MG63 (cell line): ENCODE results near the gene GPATCH2L. TPM values are rescaled to one million over a fixed set of nuclear protein-coding genes. Genes with fewer than 3 reads are reported as not detected.

Experiments used
- DNase-seq: peaks from one replicate; pipeline ENCODE4 v3.0.0-alpha.2; 2020
- H3K27me3 ChIP-seq: fragments of 250-450 bp; sonication (Bioruptor Pico); 2 replicates; pipeline ENCODE4 v1.5.1; 2020; ENCODE audit warnings: mild to moderate bottlenecking, moderate library complexity
- H3K36me3 ChIP-seq: fragments of 250-450 bp; sonication (Bioruptor Pico); 2 replicates; pipeline ENCODE4 v1.5.1; 2020; ENCODE audit warnings: mild to moderate bottlenecking, moderate library complexity
- H3K4me3 ChIP-seq: fragments of 250-450 bp; sonication (Bioruptor Pico); 2 replicates; pipeline ENCODE4 v1.5.1; 2020; ENCODE audit warnings: mild to moderate bottlenecking, moderate library complexity
- H3K9me3 ChIP-seq: fragments of 250-450 bp; sonication (Bioruptor Pico); 2 replicates; pipeline ENCODE4 v1.5.1; 2020; ENCODE audit warnings: mild to moderate bottlenecking, moderate library complexity
- total RNA-seq: library from RNA; depleted of rRNA; stranded (reverse); fragments of >200 nt; shearing (Covaris generic); gene quantifications from 2 replicates; pipeline ENCODE4 v1.2.3, GENCODE V29; 2014; ENCODE audit warnings: low replicate concordance

GPATCH2L gene
- total RNA-seq, 1 experiment from 2014 or later: 17.5 TPM

DNA sequence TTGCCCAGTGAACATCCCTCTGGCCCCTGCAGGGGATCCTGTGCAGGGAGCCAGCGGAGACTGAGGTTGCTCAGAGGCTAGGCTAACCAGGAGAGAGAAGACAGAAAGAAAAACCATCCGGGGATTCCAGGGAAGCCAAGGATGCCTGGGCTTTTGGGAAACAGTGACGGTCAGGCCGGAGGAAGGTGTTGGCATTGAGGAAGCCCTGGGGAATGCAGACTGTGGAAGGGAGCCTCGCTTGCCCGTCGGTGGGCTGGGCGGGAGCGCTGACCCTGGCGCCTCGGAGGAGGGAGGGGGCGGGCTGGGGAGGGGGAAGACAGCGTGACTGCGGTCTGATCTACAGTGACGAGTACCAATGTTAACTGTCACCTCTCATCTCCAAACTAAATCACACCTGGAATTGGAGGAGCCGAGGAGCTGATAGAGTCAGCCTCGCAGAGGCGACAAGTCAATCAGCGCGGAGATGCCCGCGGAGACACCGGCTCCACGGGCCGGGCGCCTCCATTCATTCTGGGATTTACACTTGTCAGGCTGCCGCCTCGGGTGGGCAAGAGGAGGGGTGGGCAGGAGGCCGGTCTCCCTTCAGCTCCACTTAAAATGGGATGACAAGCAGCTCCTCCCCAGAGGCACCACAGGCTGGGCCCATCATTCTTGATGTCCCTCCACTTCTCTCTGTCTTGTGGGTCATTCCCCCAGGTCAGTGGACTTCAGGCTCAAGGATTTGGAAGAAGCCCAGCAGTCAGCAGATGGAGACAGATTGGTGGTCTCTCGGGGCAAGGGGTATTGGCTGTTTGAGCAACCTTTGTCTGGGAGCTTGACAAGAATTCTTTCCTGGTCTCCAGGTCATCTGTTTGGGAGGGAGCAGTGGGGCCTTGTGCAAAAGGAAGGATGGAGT is 20.4 kb upstream of the GPATCH2L start:
- no peak for DNase-seq
- H3K4me3 ChIP-seq: no peak overlapping the region
- H3K9me3 ChIP-seq: no peaks in the 10 kb centered on the region
- H3K27me3 ChIP-seq: no peaks in the 10 kb centered on the region; the same call in 1 of the 2 replicates
- no peaks in the 10 kb centered on the region for H3K36me3 ChIP-seq

GRCh38 chr14:76133103-76133502 is 18.6 kb upstream of the GPATCH2L start:
- Histone ChIP-seq H3K4me3 (no peak overlapping the region), H3K36me3 (no peaks in the 10 kb centered on the region), H3K9me3 (no peaks in the 10 kb centered on the region), H3K27me3 (no peaks in the 10 kb centered on the region; the same call in 1 of the 2 replicates)
- DNase-seq: no peak

- H3K9me3 ChIP-seq: no peaks in the 10 kb centered on the region
- H3K36me3 ChIP-seq: no peaks in the 10 kb centered on the region
- H3K4me3 ChIP-seq: no peak overlapping the region
- H3K27me3 ChIP-seq: peaks cover 2% of the 10 kb centered on the region; the same call in 1 of the 2 replicates
- DNase-seq: no peak
These were observed 17.5 kb upstream of the GPATCH2L start for GRCh38 chr14:76134231-76134630.

DNA sequence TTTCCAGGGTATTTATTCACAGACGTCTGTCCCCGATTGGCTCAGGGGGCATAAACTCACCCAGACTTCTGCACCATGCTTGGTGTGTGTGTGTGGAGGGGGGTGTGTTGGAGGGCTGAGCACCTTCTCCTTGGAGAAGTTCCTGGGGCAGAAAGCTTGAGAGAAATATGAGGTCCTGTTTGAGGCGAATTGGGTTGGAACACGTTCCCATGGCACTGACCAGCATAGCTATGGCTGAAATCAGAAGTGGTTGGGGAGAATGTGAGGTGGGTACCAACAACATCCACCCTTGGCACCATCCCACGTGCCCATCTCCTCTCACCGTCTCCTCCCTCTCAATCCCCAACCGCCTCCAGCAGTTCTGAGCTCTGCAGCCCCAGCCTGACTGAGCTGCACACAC is 16.0 kb upstream of the GPATCH2L start:
- Histone ChIP-seq H3K4me3 (no peak overlapping the region), H3K9me3 (no peaks in the 10 kb centered on the region), H3K36me3 (no peaks in the 10 kb centered on the region), H3K27me3 (peaks cover 2% of the 10 kb centered on the region; the same call in 1 of the 2 replicates)
- no peak for DNase-seq

GRCh38 chr14:76136476-76137110 is 15.1 kb upstream of the GPATCH2L start:
- no peaks in the 10 kb centered on the region for H3K9me3 ChIP-seq
- no peak overlapping the region for H3K4me3 ChIP-seq
- H3K27me3 ChIP-seq: peaks cover 2% of the 10 kb centered on the region; the same call in 1 of the 2 replicates
- H3K36me3 ChIP-seq: no peaks in the 10 kb centered on the region
- DNase-seq: no peak

DNA sequence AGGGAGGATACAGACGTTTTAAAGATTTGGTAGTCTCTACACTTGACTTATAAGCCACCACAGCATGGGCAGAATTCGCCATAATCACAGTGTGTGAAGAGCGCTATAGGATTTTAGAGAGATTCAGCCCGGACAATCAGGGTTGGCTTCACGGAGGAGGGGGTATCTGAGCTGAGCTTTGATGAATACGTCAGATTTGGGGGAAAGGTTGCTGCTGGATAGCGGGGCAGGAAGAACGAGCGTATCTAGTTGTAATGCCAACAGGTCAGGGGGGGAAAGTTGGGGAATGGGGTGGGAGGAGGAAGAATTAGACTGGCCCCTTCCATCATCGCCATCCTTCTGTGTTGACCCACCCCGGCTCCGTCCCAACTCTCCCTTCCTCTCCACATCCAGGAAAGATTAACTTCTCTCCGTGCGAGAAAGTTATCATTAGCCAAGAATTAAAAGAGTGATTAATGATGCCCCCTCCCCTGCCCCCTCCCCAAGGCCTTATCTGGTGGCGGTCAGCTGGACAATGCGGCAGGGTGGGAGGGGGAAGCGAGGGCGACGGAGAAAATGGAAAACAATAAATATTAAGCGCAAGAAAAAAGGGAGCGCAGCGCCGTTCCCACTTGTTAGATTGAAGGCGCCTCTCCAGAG is 13.5 kb upstream of the GPATCH2L start:
- Histone ChIP-seq H3K36me3 (no peaks in the 10 kb centered on the region), H3K4me3 (no peak overlapping the region), H3K9me3 (no peaks in the 10 kb centered on the region), H3K27me3 (peaks cover 2% of the 10 kb centered on the region; the same call in 1 of the 2 replicates)
- no peak for DNase-seq

DNA sequence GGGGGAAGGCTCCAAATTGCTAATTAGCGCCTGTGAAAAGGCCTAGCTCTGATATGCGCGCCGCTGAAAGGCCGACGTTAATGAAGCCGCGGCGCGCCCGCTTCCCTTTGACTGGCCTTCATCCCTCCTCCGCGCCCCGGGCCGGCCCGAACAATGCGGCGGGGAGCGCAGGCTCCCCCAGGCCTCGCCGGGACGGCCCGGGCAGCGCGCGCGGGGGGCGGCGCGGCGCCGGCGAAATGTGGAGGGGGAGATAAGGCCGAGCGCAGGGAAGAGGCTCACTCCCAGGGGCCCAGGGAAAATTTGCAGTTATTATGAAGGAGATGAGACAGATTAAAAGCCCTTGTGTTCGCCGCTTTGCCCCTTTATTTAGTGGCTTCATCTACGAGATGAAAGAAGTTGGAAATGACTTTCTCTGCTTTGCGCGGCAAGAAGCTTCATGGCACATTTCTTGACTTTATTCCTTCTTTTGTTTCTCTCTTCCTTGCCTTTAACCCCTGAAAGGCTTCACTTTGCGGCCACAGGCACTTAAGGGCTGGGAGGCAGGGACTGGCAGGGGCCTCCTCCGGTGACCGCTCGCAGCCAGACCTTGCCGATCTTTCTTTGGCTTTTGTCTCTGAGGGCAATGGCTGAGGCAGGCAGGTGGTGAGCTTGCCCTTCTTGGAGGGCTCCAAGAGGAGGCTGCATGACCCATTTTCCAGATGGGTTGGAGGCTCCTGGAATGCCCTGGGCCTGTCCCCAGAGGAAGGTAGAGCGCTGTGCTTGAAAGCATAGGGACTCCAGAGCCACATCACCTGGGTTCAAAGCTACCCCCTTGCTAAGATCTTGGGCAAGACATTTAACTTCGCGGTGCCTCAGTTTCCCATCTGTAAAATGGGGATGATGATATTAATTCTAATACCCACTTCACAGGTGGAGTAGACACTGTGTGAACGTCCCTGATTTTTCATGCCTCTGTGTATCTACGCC is 12.7 kb upstream of the GPATCH2L start:
- DNase-seq: no peak
- Histone ChIP-seq H3K27me3 (peaks cover 2% of the 10 kb centered on the region; the same call in 1 of the 2 replicates), H3K9me3 (peaks cover 3% of the 10 kb centered on the region; the same call in 1 of the 2 replicates), H3K4me3 (no peak overlapping the region), H3K36me3 (no peaks in the 10 kb centered on the region)

DNA sequence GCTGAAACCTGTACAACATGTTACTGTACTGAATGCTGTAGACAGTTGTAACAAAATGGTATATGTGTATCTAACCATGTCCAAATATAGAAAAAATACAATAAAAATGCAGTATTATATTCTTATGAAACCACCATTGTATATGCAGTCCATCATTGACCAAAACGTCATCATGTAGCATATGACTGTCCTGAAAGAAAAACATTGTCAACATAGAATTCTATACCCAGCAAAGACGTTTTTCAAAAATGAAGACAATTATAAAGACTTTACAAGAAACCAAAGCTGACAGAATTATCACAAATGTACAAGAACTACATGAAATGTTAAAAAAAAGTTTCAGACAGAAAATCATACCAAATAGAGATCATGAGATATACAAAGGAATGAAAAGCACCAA is 8.1 kb upstream of the GPATCH2L start:
- peaks cover 3% of the 10 kb centered on the region; the same call in 1 of the 2 replicates for H3K9me3 ChIP-seq
- H3K27me3 ChIP-seq: 0 out of 2 replicates have a peak, but pooled peaks cover 2% of the 10 kb centered on the region
- no peaks in the 10 kb centered on the region for H3K36me3 ChIP-seq
- no peak overlapping the region for H3K4me3 ChIP-seq
- no peak for DNase-seq

GRCh38 chr14:76146976-76147375 is 4.7 kb upstream of the GPATCH2L start:
- no peak for DNase-seq
- H3K36me3 ChIP-seq: no peaks in the 10 kb centered on the region; the same call in 1 of the 2 replicates
- H3K27me3 ChIP-seq: no peaks in the 10 kb centered on the region
- no peak overlapping the region for H3K4me3 ChIP-seq
- H3K9me3 ChIP-seq: peaks cover 7% of the 10 kb centered on the region; the same call in 1 of the 2 replicates

DNA sequence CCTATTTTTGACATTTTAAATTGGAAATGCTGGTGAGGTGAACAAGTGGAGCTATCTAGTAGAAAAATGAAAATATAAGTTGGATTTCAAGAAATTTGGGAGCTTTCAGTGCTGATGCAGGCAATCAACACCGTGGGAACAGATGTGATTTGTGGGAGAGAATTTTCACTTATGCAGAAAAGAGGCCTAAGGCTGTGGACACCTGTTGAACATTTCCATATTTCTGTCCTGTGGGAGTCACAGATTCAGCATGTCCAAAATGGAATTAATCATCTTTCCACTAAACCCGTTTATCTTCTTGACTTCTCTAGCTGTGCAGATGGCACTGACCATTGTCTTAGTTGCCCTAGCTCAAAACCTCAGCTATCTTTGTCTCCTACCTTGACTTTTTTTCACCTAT is 2.5 kb upstream of the GPATCH2L start:
- no peak for DNase-seq
- Histone ChIP-seq H3K36me3 (no peaks in the 10 kb centered on the region; the same call in none of the 2 replicates), H3K27me3 (no peaks in the 10 kb centered on the region), H3K9me3 (0 out of 2 replicates have a peak, but pooled peaks cover 4% of the 10 kb centered on the region), H3K4me3 (no peak overlapping the region)

GRCh38 chr14:76152333-76152681 is 585 bp downstream of the GPATCH2L start:
- peak; percentile 92 for DNase-seq
- Histone ChIP-seq H3K9me3 (0 out of 2 replicates have a peak, but pooled peaks cover 4% of the 10 kb centered on the region), H3K27me3 (no peaks in the 10 kb centered on the region), H3K4me3 (peak overlapping the region; percentile 89), H3K36me3 (peaks cover 19% of the 10 kb centered on the region)

DNA sequence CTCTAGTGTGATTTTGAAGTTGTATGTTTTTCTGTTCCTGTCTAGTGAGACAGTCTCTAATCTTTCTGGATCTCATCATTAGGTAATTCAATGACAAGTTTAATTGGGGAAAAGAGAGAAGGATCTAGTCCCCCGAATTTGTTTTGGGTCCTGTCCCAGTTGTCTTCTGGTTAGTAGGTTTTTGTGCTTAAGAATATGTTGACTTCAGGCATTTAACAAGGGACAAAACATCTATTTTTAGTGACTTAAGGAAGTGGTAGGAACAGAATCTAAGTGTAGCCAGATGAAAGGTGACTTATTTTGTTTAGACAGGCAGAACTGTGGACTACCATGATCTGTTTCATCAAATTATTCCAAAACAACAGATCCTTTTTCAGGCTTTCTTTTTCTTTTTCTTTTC is 2.2 kb downstream of the GPATCH2L start:
- H3K9me3 ChIP-seq: 0 out of 2 replicates have a peak, but pooled peaks cover 4% of the 10 kb centered on the region
- no peak for DNase-seq
- H3K27me3 ChIP-seq: no peaks in the 10 kb centered on the region
- H3K4me3 ChIP-seq: no peak overlapping the region
- peaks cover 26% of the 10 kb centered on the region for H3K36me3 ChIP-seq

DNA sequence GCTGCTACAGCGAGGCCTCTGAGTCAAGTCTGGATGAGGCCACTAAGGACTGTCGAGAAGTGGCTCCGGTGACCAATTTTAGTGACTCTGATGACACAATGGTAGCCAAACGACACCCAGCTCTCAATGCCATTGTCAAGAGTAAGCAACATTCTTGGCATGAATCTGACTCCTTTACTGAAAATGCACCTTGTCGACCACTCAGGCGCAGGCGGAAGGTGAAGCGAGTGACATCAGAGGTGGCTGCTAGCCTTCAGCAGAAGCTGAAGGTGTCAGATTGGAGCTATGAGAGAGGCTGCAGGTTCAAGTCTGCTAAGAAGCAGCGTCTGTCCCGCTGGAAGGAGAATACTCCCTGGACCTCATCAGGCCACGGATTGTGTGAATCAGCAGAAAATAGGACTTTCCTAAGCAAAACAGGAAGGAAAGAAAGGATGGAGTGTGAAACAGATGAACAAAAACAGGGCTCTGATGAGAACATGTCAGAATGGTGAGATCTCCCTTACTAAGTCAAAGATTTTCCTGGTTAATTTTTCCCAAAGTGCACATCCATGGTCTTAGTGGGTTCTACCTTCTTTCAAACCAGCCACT is 2.9 kb downstream of the GPATCH2L start:
- Histone ChIP-seq H3K4me3 (no peak overlapping the region), H3K36me3 (peaks cover 34% of the 10 kb centered on the region), H3K27me3 (no peaks in the 10 kb centered on the region), H3K9me3 (0 out of 2 replicates have a peak, but pooled peaks cover 4% of the 10 kb centered on the region)
- DNase-seq: no peak

GRCh38 chr14:76163668-76164363 is 12.1 kb downstream of the GPATCH2L start:
- no peak for DNase-seq
- H3K27me3 ChIP-seq: no peaks in the 10 kb centered on the region
- peaks cover 42% of the 10 kb centered on the region for H3K36me3 ChIP-seq
- no peak overlapping the region for H3K4me3 ChIP-seq
- no peaks in the 10 kb centered on the region for H3K9me3 ChIP-seq

GRCh38 chr14:76168531-76168930 is 16.8 kb downstream of the GPATCH2L start:
- no peak overlapping the region for H3K4me3 ChIP-seq
- peaks cover 34% of the 10 kb centered on the region for H3K36me3 ChIP-seq
- H3K9me3 ChIP-seq: no peaks in the 10 kb centered on the region
- DNase-seq: no peak
- H3K27me3 ChIP-seq: no peaks in the 10 kb centered on the region
